HG02759 (cell line): ENCODE data around the gene TPO.
"Not testable (repeated sequence)": the region's sequence is repeated elsewhere in the genome, so short reads cannot be mapped to it uniquely, and the experiment has no call there.

Source experiments
- ATAC-seq: cut with Tn5 transposase; IDR thresholded peaks from one replicate; pipeline ENCODE4 v1.9.1; 2021; ENCODE audit warnings: mild to moderate bottlenecking, moderate library complexity; ENCODE audit not compliant: unreplicated experiment

Gene TPO

DNA sequence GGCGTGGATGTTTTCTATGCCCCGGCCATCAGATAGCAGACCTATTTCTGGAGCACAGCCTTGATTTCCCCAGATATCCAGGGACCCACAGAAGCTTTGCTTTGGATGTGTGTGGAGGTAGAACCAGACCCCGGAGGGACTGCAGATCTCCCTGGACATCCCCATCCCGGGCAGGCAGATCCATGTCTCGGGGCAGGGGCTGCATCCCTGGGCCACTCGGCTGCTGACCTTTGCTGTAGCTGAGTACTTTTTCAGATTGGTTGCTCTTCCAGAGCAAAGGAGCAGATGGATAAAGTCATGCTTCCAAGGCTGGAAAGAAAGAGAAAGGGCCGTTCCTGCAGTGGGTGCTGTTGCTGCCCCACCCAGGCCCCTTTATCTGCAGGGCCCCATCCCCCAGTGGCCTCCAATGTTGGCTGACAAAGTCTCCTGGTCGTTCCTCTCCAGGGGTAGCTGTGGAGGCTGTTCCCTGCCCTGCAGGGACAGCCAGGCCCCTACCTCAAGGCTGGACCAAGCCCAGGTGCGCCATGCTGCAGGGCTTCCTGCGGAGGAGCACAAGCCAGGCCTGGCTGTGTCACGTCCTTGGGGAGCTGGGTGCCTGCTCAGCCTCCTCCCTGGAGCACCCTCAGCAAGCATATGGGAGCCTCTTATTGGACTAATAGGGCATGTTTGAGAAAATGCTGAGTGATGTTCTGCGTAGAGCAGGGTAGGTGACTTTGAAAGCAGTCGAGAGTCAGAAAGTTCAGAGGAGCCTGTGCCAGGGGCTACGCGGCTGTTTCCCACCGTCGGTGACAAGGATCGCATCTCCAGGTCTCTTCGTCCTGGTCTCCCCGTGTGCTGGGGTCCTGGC lies 68.4 kb downstream of the TPO start:
- no peak for ATAC-seq

DNA sequence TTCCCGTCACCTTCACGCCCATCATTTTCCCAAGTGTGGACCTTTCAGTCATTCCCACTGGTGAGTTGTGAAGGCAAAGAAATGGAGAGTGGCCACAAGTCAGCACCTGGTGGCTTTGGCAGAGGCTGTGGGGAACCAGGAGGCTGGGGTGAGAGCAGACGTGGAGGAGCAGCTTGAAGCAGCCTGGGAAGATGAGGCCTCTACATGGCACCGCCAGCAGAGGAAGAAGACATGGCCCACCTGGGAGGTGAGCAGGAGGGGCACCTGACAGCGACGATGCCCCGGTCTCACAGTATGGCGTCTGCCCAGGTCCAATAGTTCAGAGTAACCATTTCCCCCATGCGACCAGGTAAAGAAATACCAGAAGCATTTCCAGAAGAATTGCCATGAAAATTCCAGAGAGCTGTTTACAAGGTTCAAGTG lies 69.0 kb downstream of the TPO start:
- ATAC-seq = no peak

DNA sequence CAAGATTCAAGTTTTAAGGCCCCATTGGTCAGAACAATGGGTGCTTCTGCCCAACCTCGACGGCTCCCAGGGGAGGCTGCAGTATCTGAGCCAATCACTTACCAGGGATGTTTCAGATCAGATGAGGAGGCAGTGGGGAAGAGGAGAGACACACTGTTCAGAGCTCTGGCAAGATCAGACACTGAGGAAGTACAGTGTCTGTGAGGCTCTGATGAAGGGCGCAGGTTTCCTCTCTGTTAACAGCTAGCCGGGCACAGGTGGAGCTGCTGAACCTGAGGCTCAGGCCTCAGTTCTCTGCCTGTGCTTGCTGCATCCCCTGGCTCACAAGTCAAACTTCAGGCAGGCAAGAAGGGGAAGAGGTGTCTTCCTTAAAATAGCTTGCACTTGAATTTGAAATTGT lies 69.7 kb downstream of the TPO start:
- no peak for ATAC-seq

DNA sequence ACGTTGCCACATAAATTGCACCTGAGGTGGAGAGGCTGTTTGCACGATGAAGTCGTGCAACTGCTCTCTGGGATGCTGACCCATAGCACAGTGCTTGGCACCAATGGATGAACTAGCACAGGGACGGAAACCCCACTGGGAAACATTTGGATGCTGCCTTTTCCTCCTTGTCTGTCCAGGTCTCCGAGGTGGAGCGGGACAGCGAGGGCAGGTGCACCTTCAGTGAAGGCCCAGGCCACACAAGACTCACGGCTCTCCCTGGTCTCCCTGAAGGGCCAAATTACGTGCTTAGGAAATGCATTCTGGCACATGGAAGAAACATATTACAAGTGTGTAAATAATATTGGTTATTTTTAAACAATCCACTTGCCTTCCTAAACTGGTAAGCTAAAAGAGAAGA lies 70.3 kb downstream of the TPO start:
- no peak for ATAC-seq

DNA sequence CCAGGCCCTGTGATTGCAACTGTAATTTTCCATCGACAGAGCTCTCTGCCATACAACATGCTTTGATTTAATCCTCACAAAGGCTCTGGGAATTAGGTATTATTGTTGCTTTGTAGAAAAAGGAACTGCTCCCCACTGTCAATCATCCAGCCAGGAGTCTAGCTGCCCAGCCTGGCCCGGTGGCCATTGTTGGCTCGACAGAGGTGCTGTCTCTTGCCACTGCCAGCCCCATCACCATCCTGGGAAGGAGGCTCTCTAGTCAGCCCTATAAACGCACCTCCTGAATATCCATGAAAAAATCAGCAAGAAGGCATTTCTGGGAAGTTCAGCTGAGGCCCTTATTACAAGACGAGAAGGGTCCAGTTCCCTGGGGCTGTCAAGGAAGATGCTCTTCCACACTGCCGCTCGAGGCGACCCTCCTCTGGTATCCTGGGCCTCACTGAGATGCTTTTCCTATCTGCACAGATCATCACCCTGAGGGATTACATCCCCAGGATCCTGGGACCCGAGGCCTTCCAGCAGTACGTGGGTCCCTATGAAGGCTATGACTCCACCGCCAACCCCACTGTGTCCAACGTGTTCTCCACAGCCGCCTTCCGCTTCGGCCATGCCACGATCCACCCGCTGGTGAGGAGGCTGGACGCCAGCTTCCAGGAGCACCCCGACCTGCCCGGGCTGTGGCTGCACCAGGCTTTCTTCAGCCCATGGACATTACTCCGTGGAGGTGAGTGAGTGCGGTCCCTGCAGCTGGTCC lies 71.0 kb downstream of the TPO start:
- ATAC-seq = no peak

DNA sequence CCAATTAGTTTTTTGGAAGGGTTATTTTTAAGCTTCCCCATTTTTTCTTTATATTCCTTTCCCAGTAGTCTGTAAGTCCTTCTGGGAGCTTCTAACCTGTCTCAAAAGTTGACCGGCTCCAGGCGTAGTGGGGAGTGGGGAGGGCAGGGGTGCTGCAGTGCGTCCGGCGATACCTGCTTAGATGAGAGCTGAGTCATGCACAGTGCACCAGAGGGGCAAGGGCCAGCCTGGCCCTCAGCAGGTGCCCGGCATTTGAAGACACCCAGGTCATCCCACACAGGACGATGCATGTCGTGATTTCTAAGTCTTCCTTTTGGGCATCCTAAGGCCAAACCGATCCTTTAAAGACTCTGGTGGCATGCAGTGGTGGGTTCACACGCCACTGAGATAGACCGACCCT lies 73.4 kb downstream of the TPO start:
- no peak for ATAC-seq

DNA sequence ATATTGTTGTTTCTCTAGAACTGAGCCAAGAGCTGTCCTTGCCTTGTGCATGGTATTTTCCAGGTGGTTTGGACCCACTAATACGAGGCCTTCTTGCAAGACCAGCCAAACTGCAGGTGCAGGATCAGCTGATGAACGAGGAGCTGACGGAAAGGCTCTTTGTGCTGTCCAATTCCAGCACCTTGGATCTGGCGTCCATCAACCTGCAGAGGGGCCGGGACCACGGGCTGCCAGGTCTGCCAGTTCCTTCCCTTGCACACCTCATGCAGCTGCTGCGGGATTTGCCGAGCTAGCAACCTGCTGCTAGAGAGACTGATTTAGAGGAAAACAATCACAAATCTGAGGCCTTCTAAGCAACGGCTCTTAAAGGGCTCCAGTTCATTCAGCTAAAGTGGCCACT lies 74.5 kb downstream of the TPO start:
- ATAC-seq = no peak

DNA sequence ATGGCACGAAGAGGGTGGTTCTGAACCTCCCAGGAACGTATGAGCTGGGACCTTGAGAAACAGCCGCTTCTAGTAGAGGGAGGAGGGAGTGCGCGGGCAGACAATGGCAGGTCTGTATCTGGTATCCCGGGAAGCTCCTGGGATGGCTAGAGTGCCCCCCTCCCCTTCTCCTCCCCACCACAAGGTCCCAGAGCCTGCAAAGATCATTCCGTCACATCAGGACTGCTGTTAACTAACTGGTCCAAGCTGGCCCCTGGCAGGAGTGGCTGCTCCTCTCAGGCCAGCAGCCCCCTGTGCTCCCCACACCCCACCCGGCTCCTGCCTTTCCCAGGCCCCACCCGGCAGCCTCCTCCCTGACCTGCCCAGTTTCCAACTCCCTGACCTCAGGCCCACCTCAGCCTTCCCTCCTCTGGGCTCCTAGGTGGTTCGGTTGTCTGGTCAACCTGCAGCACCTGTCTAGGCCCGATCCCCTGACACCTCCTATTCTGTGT lies 75.0 kb downstream of the TPO start:
- ATAC-seq = no peak

DNA sequence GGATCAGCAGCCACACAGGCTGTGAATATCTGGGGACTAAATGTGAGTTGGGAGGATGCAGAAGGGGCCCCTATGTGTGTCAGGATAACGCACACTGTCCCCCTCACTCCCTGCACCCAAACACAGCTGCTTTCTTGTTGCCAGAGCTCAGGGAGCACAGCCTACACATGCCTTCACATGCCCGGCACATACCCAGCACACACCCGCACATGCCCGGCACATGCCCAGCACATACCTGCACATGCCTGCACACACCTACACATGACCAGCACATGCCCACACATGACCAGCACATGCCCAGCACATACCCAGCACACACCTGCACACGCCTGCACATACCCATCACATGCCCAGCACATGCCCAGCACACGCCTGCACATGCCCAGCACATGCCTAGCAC lies 75.6 kb downstream of the TPO start:
- no peak for ATAC-seq

DNA sequence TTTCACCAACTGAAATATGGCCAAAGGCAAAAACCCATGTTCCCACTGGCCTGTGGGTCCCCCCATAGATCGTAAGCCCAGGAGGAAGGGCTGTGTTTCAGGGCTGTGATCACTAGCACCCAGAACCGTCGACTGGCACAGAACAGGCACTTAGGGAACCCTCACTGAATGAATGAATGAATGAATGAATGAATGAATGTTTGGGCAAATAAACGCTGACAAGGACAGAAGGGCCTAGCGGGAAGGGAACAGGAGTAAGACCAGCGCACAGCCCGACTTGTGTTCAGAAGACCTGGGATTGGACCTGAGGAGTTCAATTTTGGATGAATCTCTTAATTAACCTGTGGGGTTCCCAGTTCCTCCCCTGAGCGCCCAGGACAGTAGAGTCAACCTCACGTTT lies 76.2 kb downstream of the TPO start:
- ATAC-seq = no peak

DNA sequence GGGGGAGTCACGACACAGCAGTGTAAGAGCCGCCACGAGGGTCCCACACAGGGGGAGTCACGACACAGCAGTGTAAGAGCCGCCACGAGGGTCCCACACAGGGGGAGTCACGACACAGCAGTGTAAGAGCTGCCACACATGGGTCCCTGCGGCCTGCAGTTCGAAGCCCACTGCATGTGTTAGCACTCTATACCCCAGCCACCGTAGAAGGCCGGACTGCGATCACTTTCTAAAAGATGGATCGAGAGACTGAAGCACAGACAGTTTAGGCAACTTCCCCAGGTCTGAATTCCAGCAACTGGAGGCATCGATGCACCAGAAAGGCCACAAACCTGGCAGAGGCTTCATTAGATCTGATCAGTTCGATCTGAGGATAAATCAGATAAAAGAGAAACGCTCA lies 77.1 kb downstream of the TPO start:
- not testable (repeated sequence) for ATAC-seq

DNA sequence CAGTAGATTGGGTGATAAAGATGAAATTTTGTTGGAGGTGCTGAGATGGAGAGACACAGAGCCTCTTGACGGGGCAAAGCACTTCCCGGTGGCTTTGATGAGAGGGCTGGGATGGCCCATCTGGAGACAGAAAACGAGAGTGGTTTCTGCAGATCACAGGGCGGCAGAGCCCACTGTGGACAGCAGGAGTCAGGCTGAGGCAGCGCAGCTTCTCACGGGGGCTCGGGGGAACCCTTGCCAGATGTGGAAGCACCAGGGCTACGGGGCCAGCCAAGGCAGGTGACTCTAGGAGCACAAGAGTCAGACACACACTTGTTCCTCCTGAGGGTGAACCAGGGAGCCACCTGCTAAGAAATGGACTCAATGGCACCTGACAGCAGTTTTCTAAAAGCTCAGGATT lies 78.5 kb downstream of the TPO start:
- ATAC-seq = no peak

DNA sequence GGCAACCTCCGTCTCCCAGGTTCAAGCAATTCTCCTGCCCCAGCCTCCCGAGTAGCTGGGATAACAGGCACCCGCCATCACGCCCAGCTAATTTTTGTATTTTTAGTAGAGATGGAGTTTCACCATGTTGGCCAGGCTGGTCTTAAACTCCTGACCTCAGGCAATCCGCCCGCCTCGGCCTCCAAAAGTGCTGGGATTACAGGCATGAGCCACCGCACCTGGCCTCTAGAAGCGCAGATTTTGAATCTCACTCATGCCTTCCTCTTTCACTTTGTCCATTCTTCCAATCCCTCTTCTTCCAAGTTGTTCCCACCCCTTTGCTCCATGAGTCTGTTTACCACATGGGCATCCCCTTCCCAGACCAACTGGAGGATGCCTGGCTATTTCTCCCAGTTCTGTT lies 79.0 kb downstream of the TPO start:
- not testable (repeated sequence) for ATAC-seq

DNA sequence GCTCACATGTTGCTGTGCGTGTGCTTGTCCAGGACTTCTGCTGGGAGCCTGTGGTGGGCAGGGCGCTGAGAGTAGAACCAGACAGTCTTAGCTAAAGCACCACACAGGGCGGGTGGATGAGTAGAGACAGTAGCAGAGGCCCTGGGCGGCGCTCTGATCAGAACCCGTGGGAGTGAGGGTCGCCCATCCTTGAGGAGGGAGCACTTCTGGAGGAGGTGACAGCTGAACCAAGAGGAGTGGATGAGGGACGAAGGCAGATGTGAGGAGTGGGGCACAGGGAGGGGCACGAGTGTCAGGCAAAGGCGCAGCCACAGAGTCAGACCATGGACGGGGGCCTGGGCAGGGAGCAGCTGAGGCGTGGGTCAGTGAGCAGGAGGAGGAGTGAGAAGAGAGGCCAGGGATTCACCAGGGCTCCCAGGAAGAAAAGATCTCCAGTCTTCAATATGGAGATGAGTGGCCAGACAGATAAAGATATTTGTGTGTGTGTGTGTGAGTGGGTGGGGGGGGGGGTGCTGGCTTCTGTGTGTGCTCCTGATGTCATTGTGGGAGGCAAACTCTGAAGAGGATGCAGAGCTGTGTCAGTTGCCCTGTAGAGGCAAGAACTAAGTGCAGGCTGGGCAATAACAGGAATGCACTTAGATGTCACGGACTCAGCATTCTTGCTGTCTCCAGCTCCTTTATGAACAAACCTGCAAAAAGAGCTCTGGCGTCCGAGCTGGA lies 79.6 kb downstream of the TPO start:
- ATAC-seq = no peak

DNA sequence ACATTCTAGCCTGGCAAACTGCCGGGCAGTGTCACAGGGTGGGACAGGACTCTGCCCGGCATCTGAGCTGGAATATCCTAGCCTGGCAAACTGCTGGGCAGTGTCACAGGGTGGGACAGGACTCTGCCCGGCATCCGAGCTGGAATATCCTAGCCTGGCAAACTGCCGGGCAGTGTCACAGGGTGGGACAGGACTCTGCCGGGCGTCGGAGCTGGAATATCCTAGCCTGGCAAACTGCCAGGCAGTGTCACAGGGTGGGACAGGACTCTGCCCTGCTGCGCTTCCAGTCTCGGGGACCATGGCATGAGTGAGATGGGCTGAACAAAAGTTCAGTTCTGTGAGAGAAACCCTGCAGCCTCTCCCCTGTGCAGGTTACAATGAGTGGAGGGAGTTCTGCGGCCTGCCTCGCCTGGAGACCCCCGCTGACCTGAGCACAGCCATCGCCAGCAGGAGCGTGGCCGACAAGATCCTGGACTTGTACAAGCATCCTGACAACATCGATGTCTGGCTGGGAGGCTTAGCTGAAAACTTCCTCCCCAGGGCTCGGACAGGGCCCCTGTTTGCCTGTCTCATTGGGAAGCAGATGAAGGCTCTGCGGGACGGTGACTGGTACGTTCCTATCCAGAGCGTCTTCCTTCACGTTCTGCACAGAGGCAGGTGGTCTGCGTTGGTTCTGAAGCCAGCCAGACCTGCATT lies 80.3 kb downstream of the TPO start:
- ATAC-seq = no peak

DNA sequence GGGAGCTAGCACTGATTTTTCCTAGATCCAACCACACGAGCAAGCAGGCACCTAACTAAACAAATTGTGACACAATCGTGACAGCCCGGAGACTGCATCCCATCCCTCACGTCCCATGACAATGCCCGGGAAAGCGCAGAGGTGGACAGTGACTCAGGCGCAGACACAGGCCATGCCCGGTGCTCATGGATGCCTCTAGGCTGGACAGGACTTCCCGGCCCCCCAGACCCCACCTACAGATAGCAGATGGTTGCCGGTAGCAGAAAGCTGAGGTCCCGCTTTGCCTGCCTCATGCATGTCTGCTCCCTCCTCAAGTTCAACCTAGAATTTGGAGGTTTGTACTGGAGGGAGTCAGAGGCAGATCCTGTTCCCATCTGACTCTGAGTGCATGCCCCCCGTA lies 81.0 kb downstream of the TPO start:
- ATAC-seq = no peak

DNA sequence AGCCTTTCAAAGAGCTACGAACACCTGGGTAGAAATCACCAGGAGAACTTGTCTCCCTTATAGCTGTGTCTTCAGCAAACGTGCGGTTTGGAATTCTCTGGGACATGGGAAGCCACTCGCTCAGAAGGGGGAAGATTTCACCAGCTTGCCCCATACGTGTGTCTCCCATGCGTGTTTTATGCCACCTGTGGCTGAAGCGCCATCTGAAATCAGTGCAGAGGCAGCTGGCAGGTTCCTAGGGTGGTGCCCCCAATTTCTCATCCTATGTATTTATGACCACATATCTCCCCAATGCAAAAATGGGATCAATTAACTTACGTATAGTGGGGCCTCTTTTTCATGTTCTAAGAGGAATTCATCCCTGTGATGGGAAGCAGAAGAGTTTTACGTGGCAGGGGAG lies 81.6 kb downstream of the TPO start:
- no peak for ATAC-seq

DNA sequence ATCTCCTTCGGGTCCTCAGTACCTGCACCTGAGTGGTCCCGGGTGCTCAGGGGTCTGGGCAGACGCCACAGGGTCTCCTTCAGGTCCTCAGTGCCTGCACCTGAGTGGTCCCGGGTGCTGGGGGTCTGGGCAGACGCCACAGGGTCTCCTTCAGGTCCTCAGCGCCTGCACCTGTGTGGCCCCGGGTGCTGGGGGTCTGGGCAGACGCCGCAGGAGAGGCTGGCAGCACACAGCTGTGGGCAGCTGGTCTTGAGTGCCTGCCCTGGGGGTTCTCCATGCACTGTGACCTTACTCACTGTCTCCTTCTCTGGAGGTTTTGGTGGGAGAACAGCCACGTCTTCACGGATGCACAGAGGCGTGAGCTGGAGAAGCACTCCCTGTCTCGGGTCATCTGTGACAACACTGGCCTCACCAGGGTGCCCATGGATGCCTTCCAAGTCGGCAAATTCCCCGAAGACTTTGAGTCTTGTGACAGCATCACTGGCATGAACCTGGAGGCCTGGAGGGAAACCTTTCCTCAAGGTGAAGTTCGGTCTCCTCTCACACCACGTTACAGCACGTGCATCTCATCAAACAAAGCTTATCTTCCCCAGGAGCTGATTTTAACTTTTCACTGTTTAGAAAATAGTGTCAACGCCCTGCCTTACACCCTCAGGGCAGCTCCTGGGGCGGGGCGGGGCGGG lies 82.6 kb downstream of the TPO start:
- no peak for ATAC-seq

DNA sequence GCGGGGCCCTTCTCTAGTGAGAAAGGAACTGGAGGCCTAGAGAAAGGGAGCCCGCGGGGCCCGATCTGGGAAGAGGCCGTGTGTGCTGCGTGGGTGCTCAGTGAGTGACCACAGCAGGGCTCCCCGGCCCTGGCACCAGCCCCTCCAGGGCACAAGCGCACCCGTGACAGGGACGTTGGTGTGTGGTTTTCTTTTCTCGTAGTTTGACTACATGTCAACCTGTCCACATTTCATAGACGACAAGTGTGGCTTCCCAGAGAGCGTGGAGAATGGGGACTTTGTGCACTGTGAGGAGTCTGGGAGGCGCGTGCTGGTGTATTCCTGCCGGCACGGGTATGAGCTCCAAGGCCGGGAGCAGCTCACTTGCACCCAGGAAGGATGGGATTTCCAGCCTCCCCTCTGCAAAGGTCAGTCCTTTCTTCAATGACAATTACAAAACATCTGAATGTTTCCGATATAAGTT lies 83.1 kb downstream of the TPO start:
- ATAC-seq = no peak

DNA sequence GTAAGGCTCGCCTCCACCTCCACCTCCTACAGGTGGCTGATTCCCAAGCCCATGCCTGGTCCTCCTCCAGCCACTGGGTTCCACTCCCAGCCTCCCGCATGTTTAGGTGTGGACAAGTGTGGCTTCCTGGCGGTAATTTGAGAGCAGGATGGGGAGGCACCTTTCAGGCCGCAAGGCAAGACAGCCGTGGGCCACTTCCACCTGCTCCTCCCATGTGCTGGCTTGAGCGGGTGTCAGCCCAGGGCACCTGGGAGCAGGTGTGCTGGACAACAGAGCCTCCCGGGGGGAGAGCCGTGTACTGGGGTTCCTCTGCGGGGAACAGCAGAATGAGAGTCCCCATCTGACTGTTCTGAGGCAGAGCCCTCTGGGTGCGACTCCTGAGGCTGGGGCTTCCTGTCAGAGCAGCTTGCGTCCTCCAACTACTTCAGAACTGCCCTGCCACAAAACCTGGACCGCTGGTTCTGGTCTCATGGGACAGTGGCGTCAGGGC lies 83.9 kb downstream of the TPO start:
- no peak for ATAC-seq
